ENCODE data around the gene CCNK.

Gene CCNK

GRCh38 chr14:99452968-99453367 is 28.2 kb upstream of the CCNK start:
- TF ChIP-seq CSRNP3 (CRISPR knock-in tag; IDR thresholded peaks at IDR 0.05): no peak
- no peak for TF ChIP-seq GLIS3 (CRISPR knock-in tag; IDR thresholded peaks at IDR 0.05)
- TF ChIP-seq TCF4 (CRISPR knock-in tag; IDR thresholded peaks at IDR 0.05; ENCODE audit: borderline replicate concordance): no peak
- TF ChIP-seq PPARA (CRISPR knock-in tag; IDR thresholded peaks at IDR 0.05; ENCODE audit: borderline replicate concordance): no peak
- TF ChIP-seq PATZ1 (CRISPR knock-in tag; IDR thresholded peaks at IDR 0.05; ENCODE audit: borderline replicate concordance): no peak
- TF ChIP-seq ZNF70 (CRISPR knock-in tag; IDR thresholded peaks at IDR 0.05): no peak
- no peak for TF ChIP-seq ZC3H10 (CRISPR knock-in tag; IDR thresholded peaks at IDR 0.05)
- no peak for TF ChIP-seq ZNF565 (CRISPR knock-in tag; conservative IDR thresholded peaks at IDR 0.05; ENCODE audit: low read depth)
- no peak for TF ChIP-seq ZFP3 (CRISPR knock-in tag; IDR thresholded peaks at IDR 0.05)
- no peak for TF ChIP-seq CREB5 (CRISPR knock-in tag; IDR thresholded peaks at IDR 0.05; ENCODE audit: low read depth)
- no peak for ATAC-seq

GRCh38 chr14:99454246-99454645 is 27.0 kb upstream of the CCNK start:
- TF ChIP-seq TOX (CRISPR knock-in tag; IDR thresholded peaks at IDR 0.05; ENCODE audit: borderline replicate concordance) (no peak), GLIS3 (CRISPR knock-in tag; IDR thresholded peaks at IDR 0.05) (no peak), ZC3H10 (CRISPR knock-in tag; IDR thresholded peaks at IDR 0.05) (no peak), ZNF70 (CRISPR knock-in tag; IDR thresholded peaks at IDR 0.05) (no peak), ZNF565 (CRISPR knock-in tag; conservative IDR thresholded peaks at IDR 0.05; ENCODE audit: low read depth) (no peak), ZNF8 (CRISPR knock-in tag; IDR thresholded peaks at IDR 0.05) (no peak), ARNTL (CRISPR knock-in tag; IDR thresholded peaks at IDR 0.05; ENCODE audit: borderline replicate concordance, low read depth) (no peak), ESRRG (CRISPR knock-in tag; IDR thresholded peaks at IDR 0.05) (no peak), RARB (CRISPR knock-in tag; IDR thresholded peaks at IDR 0.05) (no peak), SNAI2 (CRISPR knock-in tag; IDR thresholded peaks at IDR 0.05) (no peak), PPARA (CRISPR knock-in tag; IDR thresholded peaks at IDR 0.05; ENCODE audit: borderline replicate concordance) (no peak)
- ATAC-seq: no peak

- no peak for TF ChIP-seq BACH2 (CRISPR knock-in tag; IDR thresholded peaks at IDR 0.05; ENCODE audit: borderline replicate concordance)
- TF ChIP-seq ESRRG (CRISPR knock-in tag; IDR thresholded peaks at IDR 0.05): no peak
- no peak for TF ChIP-seq POU6F1 (CRISPR knock-in tag; IDR thresholded peaks at IDR 0.05; ENCODE audit: borderline replicate concordance, low read depth)
- no peak for TF ChIP-seq TOX (CRISPR knock-in tag; IDR thresholded peaks at IDR 0.05; ENCODE audit: borderline replicate concordance)
- no peak for TF ChIP-seq ZNF565 (CRISPR knock-in tag; conservative IDR thresholded peaks at IDR 0.05; ENCODE audit: low read depth)
- TF ChIP-seq PATZ1 (CRISPR knock-in tag; IDR thresholded peaks at IDR 0.05; ENCODE audit: borderline replicate concordance): no peak
- no peak for TF ChIP-seq CSRNP3 (CRISPR knock-in tag; IDR thresholded peaks at IDR 0.05)
- no peak for TF ChIP-seq CREB5 (CRISPR knock-in tag; IDR thresholded peaks at IDR 0.05; ENCODE audit: low read depth)
- TF ChIP-seq RARB (CRISPR knock-in tag; IDR thresholded peaks at IDR 0.05): no peak
- TF ChIP-seq TSHZ2 (CRISPR knock-in tag; IDR thresholded peaks at IDR 0.05): no peak
- no peak for TF ChIP-seq ARNTL (CRISPR knock-in tag; IDR thresholded peaks at IDR 0.05; ENCODE audit: borderline replicate concordance, low read depth)
- no peak for TF ChIP-seq ISL1 (CRISPR knock-in tag; IDR thresholded peaks at IDR 0.05)
- no peak for TF ChIP-seq ZFP3 (CRISPR knock-in tag; IDR thresholded peaks at IDR 0.05)
- no peak for TF ChIP-seq PPARA (CRISPR knock-in tag; IDR thresholded peaks at IDR 0.05; ENCODE audit: borderline replicate concordance)
- ATAC-seq: no peak
Observed at GRCh38 chr14:99459481-99460100, 21.6 kb upstream of the CCNK start.

Measured in SK-N-SH treated with all-trans-retinoic acid at 6 μM for 48 hours (cell line).